ENCODE data around the gene CLTCL1.

GRCh38 chr22:19212302-19212870, 79.1 kb downstream of the CLTCL1 start:
- TF ChIP-seq POLR2AphosphoS5 (IDR thresholded peaks at IDR 0.05; ENCODE audit: low read depth), result no peak
- TF ChIP-seq EZH2phosphoT487 (IDR thresholded peaks at IDR 0.05; ENCODE audit: unreplicated experiment), result no peak
- no peak for TF ChIP-seq EZH2 (IDR thresholded peaks at IDR 0.05; ENCODE audit: low read depth, unreplicated experiment)
- TF ChIP-seq, protein P1, sequence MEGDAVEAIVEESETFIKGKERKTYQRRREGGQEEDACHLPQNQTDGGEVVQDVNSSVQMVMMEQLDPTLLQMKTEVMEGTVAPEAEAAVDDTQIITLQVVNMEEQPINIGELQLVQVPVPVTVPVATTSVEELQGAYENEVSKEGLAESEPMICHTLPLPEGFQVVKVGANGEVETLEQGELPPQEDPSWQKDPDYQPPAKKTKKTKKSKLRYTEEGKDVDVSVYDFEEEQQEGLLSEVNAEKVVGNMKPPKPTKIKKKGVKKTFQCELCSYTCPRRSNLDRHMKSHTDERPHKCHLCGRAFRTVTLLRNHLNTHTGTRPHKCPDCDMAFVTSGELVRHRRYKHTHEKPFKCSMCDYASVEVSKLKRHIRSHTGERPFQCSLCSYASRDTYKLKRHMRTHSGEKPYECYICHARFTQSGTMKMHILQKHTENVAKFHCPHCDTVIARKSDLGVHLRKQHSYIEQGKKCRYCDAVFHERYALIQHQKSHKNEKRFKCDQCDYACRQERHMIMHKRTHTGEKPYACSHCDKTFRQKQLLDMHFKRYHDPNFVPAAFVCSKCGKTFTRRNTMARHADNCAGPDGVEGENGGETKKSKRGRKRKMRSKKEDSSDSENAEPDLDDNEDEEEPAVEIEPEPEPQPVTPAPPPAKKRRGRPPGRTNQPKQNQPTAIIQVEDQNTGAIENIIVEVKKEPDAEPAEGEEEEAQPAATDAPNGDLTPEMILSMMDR (conservative IDR thresholded peaks at IDR 0.05; ENCODE audit: low read depth in 2 of 2), result no peak
- TF ChIP-seq, protein P2, sequence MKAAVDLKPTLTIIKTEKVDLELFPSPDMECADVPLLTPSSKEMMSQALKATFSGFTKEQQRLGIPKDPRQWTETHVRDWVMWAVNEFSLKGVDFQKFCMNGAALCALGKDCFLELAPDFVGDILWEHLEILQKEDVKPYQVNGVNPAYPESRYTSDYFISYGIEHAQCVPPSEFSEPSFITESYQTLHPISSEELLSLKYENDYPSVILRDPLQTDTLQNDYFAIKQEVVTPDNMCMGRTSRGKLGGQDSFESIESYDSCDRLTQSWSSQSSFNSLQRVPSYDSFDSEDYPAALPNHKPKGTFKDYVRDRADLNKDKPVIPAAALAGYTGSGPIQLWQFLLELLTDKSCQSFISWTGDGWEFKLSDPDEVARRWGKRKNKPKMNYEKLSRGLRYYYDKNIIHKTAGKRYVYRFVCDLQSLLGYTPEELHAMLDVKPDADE (IDR thresholded peaks at IDR 0.05), result no peak

Measured in GM23338 (cell line).